Large intestine (tissue), 12 donors: ENCODE measurements around the gene KCNE4. TPM values are rescaled to one million over a fixed set of nuclear protein-coding genes. Genes with fewer than 3 reads are reported as not detected.

Experiments used
- DNase-seq, 2 donors: peaks; one replicate each; pipeline versions ENCODE4 v3.0.0 to v3.0.0-alpha.2; 2013
- H3K27ac ChIP-seq: one replicate; pipeline ENCODE4 v1.5.1; 2013; ENCODE audit warnings: low read length
- H3K27me3 ChIP-seq: 2 replicates; pipeline ENCODE4 v1.6.1; 2013; ENCODE audit warnings: low read length; ENCODE audit not compliant: control insufficient read depth, insufficient read depth
- H3K36me3 ChIP-seq: 2 replicates; pipeline ENCODE4 v1.6.1; 2013; ENCODE audit warnings: low read length; ENCODE audit not compliant: control insufficient read depth, insufficient read depth
- H3K4me1 ChIP-seq: one replicate; pipeline ENCODE4 v1.6.1; 2013; ENCODE audit warnings: low read length; ENCODE audit not compliant: control insufficient read depth, insufficient read depth
- H3K4me3 ChIP-seq: one replicate; pipeline ENCODE4 v1.5.1; 2013; ENCODE audit warnings: low read length
- H3K9me3 ChIP-seq: one replicate; pipeline ENCODE4 v1.6.1; 2013; ENCODE audit warnings: mild to moderate bottlenecking, low read depth, low read length, moderate library complexity; ENCODE audit not compliant: control insufficient read depth
- WGBS: methylation state at CpG from one replicate; pipeline ENCODE4 v1.1.5; 2013; ENCODE audit warnings: low lambda C conversion rate; ENCODE audit not compliant: insufficient coverage; 5-methylcytosine and 5-hydroxymethylcytosine counted together
- long read RNA-seq, 11 donors: transcript quantifications; one replicate each; lab custom pipeline, GENCODE V29; 2026
- polyA plus RNA-seq: library from polyadenylated mRNA; unstranded; fragments of 120-200 nt; gene quantifications from one replicate; pipeline ENCODE4 v1.2.1, GENCODE V29; 2013

Gene KCNE4
- 3.4 TPM for polyA plus RNA-seq
- long read RNA-seq, donor 1, partial matches to known transcripts, result 0 of 2 reads
- long read RNA-seq, donor 1, other reads (novel, unspliced or antisense), result 0 of 2 reads
- long read RNA-seq, donor 2, result 0 reads
- long read RNA-seq, donor 3, result 0 reads
- long read RNA-seq, donor 4, result 0 reads
- long read RNA-seq, donor 5, partial matches to known transcripts, result 0 of 1 reads
- long read RNA-seq, donor 5, other reads (novel, unspliced or antisense), result 0 of 1 reads
- long read RNA-seq, donor 6, partial matches to known transcripts, result 0 of 3 reads
- long read RNA-seq, donor 6, other reads (novel, unspliced or antisense), result 0 of 3 reads
- long read RNA-seq, donor 7, result 0 reads
- long read RNA-seq, donor 8, partial matches to known transcripts, result 0 of 2 reads
- long read RNA-seq, donor 8, other reads (novel, unspliced or antisense), result 0 of 2 reads
- long read RNA-seq, donor 9, partial matches to known transcripts, result 0 of 1 reads
- long read RNA-seq, donor 9, other reads (novel, unspliced or antisense), result 0 of 1 reads
- long read RNA-seq, donor 10, partial matches to known transcripts, result 0 of 1 reads
- long read RNA-seq, donor 10, other reads (novel, unspliced or antisense), result 0 of 1 reads
- long read RNA-seq, donor 11, partial matches to known transcripts, result 0 of 2 reads
- long read RNA-seq, donor 11, other reads (novel, unspliced or antisense), result 0 of 2 reads

GRCh38 chr2:223051693-223052289 lies at the start of gene KCNE4:
Gene KCNE4 (plus strand): TSS chr2:223052190. CDS start chr2:223052831, 641 bp downstream.
- Histone ChIP-seq H3K9me3 (no peaks in the 10 kb centered on the region), H3K27ac (peak within 1 kb of the TSS; percentile 36), H3K4me3 (peak within 1 kb of the TSS; percentile 39), H3K27me3 (peaks cover 10% of the 10 kb centered on the region), H3K4me1 (no peaks in the 10 kb centered on the region), H3K36me3 (no peaks in the 10 kb centered on the region)
- 20% methylated on average over 1 of the region's 19 CpGs for WGBS
- DNase-seq, result peak; percentile 39 to 56

GRCh38 chr2:223003191-223003590 lies 48.8 kb upstream of the KCNE4 start:
- no peaks in the 10 kb centered on the region for H3K9me3 ChIP-seq
- H3K27ac ChIP-seq, result no peak overlapping the region
- WGBS, result 100% methylated on average over 1 of the region's 3 CpGs
- peaks cover 2% of the 10 kb centered on the region for H3K27me3 ChIP-seq
- H3K4me3 ChIP-seq, result no peak overlapping the region
- no peaks in the 10 kb centered on the region for H3K4me1 ChIP-seq
- no peak for DNase-seq
- no peaks in the 10 kb centered on the region for H3K36me3 ChIP-seq

GRCh38 chr2:223005496-223005895 lies 46.5 kb upstream of the KCNE4 start:
- H3K27me3 ChIP-seq, result no peaks in the 10 kb centered on the region
- 100% methylated on average over 1 of the region's 1 CpG for WGBS
- no peaks in the 10 kb centered on the region for H3K36me3 ChIP-seq
- no peak overlapping the region for H3K4me3 ChIP-seq
- H3K27ac ChIP-seq, result no peak overlapping the region
- H3K9me3 ChIP-seq, result no peaks in the 10 kb centered on the region
- DNase-seq, result no peak
- no peaks in the 10 kb centered on the region for H3K4me1 ChIP-seq

GRCh38 chr2:223007531-223007930 lies 44.5 kb upstream of the KCNE4 start:
- no peak for DNase-seq

GRCh38 chr2:223008162-223008561 lies 43.8 kb upstream of the KCNE4 start:
- Histone ChIP-seq H3K27ac (no peak overlapping the region), H3K36me3 (no peaks in the 10 kb centered on the region), H3K27me3 (no peaks in the 10 kb centered on the region), H3K4me1 (no peaks in the 10 kb centered on the region), H3K4me3 (no peak overlapping the region), H3K9me3 (no peaks in the 10 kb centered on the region)
- 50% methylated on average over 3 of the region's 6 CpGs for WGBS
- no peak for DNase-seq

More at GRCh38 chr2:223007531-223007930, 44.5 kb upstream of the KCNE4 start:
- H3K4me1 ChIP-seq, result no peaks in the 10 kb centered on the region
- H3K9me3 ChIP-seq, result no peaks in the 10 kb centered on the region
- H3K27me3 ChIP-seq, result no peaks in the 10 kb centered on the region
- H3K4me3 ChIP-seq, result no peak overlapping the region
- 100% methylated on average over 1 of the region's 2 CpGs for WGBS
- no peak overlapping the region for H3K27ac ChIP-seq
- H3K36me3 ChIP-seq, result no peaks in the 10 kb centered on the region

GRCh38 chr2:223008956-223009355 lies 43.0 kb upstream of the KCNE4 start:
- no peaks in the 10 kb centered on the region for H3K27me3 ChIP-seq
- no peak overlapping the region for H3K27ac ChIP-seq
- DNase-seq, result no peak
- H3K4me3 ChIP-seq, result no peak overlapping the region
- no CpG with 5 or more reads among the region's 1 CpG for WGBS
- no peaks in the 10 kb centered on the region for H3K36me3 ChIP-seq
- H3K9me3 ChIP-seq, result no peaks in the 10 kb centered on the region
- no peaks in the 10 kb centered on the region for H3K4me1 ChIP-seq

GRCh38 chr2:223010641-223011040 lies 41.3 kb upstream of the KCNE4 start:
- no peaks in the 10 kb centered on the region for H3K36me3 ChIP-seq
- 83% methylated on average over 1 of the region's 3 CpGs for WGBS
- H3K4me3 ChIP-seq, result no peak overlapping the region
- H3K4me1 ChIP-seq, result no peaks in the 10 kb centered on the region
- H3K27me3 ChIP-seq, result no peaks in the 10 kb centered on the region
- no peak overlapping the region for H3K27ac ChIP-seq
- H3K9me3 ChIP-seq, result no peaks in the 10 kb centered on the region
- DNase-seq, result no peak

GRCh38 chr2:223012291-223012690 lies 39.7 kb upstream of the KCNE4 start:
- no peaks in the 10 kb centered on the region for H3K27me3 ChIP-seq
- no peaks in the 10 kb centered on the region for H3K4me1 ChIP-seq
- no peak overlapping the region for H3K27ac ChIP-seq
- no CpG with 5 or more reads among the region's 6 CpGs for WGBS
- H3K9me3 ChIP-seq, result no peaks in the 10 kb centered on the region
- no peak overlapping the region for H3K4me3 ChIP-seq
- no peak for DNase-seq
- no peaks in the 10 kb centered on the region for H3K36me3 ChIP-seq

GRCh38 chr2:223019390-223019930 lies 32.5 kb upstream of the KCNE4 start:
- Histone ChIP-seq H3K4me3 (no peak overlapping the region), H3K27ac (no peak overlapping the region), H3K4me1 (no peaks in the 10 kb centered on the region), H3K36me3 (no peaks in the 10 kb centered on the region), H3K27me3 (no peaks in the 10 kb centered on the region), H3K9me3 (no peaks in the 10 kb centered on the region)
- no peak for DNase-seq
- WGBS, result 60% methylated on average over 1 of the region's 3 CpGs

GRCh38 chr2:223019987-223020717 lies 31.8 kb upstream of the KCNE4 start:
- no CpG with 5 or more reads among the region's 7 CpGs for WGBS
- H3K4me1 ChIP-seq, result no peaks in the 10 kb centered on the region
- no peaks in the 10 kb centered on the region for H3K36me3 ChIP-seq
- no peak for DNase-seq
- no peak overlapping the region for H3K27ac ChIP-seq
- no peaks in the 10 kb centered on the region for H3K9me3 ChIP-seq
- H3K27me3 ChIP-seq, result no peaks in the 10 kb centered on the region
- H3K4me3 ChIP-seq, result no peak overlapping the region
